ENCODE measurements around the gene ATP1B2. TPM values are rescaled to one million over a fixed set of nuclear protein-coding genes. Genes with fewer than 3 reads are reported as not detected.
A peak's percentile ranks its signal among the peaks of the same experiment; 100 is the strongest.
"Not testable (repeated sequence)": the region's sequence is repeated elsewhere in the genome, so short reads cannot be mapped to it uniquely, and the experiment has no call there.

The ATP1B2 gene, protein sequence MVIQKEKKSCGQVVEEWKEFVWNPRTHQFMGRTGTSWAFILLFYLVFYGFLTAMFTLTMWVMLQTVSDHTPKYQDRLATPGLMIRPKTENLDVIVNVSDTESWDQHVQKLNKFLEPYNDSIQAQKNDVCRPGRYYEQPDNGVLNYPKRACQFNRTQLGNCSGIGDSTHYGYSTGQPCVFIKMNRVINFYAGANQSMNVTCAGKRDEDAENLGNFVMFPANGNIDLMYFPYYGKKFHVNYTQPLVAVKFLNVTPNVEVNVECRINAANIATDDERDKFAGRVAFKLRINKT
- 0.92 TPM for total RNA-seq

DNA sequence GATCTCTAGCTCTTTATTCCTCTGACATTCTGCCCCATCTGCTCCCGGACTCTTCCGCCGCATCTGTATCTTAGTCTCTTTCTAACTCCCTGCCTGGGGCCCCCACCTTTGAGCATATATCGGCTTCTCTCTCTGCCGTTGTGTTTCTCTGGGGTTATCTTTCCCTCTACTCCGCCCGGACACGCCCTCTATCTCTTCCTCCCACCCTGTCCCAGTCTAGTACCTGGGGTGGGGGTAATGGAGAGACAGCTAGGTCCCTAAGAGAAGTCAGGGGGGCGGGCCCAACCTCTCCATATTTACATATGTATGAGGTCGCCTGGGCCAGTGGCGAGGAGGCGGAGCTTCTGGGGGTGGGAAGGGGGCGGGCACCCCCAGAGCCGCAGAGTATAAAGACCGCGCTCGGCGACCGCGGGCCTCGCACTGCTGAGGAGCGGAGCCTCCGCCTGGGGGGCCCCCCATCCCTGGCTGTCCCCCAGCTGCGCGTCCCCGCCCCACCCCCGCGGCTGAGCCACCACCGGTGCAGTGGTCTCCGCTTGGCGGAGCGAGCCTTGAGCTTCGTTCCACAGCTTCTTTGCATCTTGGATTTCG, at the start of gene ATP1B2:
ATP1B2 (plus strand) TSS at position 418 of the 588 bp plus-strand sequence. CDS start 593 bp downstream, outside the sequence.
- DNase-seq, result peak; percentile 87

DNA sequence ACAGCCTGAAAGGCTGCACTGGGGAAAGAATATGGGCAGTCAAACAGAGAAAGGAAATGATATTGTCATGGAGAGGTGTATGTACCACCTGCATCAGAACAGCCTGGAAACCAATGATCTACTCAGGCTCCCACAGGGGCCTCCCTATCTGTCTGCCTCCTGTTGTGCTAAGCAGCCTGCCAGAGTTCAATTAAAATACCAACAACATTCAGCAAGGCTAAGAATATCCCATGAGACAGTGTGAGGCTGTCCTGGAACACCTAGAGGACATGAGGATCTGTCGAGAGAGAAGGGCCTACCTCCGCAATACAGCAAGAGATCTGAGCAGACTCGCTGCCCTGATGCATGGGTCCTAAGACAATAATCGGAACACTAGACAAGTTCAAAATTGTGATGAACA, 44.4 kb upstream of the ATP1B2 start:
- no peak for DNase-seq

DNA sequence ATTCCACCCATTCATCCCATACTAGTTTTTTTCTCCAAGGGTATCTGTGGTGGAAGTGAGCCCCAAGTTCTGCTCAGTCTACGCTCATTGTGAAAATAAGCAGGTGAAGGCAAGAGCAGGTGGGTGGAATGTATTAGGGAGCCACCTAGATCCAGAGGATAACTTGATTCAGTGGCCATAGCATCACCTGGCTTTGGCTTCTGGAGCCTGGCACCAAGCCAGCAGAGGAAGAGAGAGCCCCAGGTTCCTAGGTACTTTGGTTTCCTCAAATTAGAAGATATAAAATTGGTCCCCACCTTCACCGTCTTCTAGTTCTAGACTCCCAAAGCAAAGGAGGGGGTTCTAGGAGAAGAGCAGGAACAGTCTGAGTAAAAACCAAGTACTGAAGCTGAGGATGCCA, 40.1 kb upstream of the ATP1B2 start:
- no peak for DNase-seq

DNA sequence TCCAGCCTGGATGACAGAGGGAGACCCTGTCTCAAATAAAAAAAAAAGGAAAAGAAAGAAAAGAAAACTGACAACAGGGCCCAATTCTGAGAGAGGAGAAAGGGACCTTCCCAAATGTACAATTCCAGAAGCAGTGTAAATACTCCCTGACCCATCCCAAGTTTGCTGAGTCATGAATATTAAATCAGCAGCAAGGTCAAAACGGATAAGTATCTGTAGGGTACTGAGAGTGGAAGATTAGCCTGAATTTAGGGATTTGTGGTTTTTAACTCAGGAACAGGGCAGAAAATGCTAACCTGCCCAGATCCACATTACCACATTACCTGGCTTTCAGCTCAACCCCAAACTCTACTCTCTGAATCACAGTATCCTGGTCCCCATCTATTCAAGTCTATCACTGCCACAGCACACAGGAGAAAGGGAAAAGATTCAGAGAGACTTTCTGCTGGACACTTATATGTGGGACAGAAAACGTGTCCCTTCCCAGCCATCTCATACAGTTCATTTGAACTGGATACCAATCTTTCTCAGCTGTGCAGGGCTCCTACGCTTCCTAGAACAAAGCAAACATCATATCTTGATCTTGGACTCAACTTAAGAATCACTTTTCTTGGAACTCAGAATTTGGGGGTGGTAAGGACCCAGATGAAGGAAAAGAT, 39.0 kb upstream of the ATP1B2 start:
- DNase-seq, result no peak

DNA sequence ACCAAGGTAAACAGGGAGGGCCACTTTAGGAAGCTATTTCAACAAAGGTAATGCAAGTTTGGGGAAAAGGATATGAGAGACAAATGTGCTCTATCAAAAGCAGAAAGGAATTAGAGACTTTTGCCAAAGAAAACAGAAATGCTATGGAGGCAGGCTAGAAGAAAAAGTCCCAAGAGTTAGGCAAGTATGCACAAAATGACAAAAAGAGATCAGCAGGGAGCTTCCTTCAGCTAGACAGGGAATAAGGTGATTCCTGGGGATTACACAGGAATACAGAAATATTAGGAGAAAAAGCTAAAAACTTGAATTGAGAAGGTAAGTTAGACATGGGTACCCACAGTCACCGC, 38.5 kb upstream of the ATP1B2 start:
- no peak for DNase-seq

DNA sequence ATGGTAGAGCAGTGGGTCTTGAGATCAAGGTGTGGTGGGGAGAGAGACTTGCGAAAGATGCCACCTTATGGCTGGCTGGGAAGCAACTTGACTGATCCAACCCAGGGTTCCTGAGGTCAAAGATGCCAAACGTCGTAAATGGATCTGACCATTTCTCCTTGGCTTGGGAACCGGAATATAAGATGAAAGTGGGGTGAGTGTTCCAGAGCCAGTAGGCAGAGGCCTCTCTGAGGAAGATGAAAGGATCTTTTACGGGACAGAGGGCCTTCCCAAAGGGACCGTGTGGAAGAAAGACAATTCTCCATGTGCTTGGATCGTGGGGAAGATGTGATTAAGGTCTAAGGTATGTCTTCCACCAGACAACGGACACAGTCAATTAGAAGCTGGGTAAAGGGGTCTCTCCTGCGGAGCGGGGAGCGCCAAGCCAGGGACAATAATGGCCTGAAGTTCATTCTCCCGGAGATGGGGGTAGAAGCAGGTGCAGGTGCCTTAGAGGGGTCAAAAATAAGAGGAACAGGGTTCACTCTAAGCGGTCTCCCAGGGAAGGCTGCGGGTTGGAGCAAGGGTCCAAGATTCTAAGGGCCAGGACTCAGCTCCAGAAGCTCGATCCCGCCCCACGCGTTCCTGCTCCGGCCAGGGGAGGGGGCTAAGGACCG, 36.8 kb upstream of the ATP1B2 start:
- DNase-seq, result no peak

DNA sequence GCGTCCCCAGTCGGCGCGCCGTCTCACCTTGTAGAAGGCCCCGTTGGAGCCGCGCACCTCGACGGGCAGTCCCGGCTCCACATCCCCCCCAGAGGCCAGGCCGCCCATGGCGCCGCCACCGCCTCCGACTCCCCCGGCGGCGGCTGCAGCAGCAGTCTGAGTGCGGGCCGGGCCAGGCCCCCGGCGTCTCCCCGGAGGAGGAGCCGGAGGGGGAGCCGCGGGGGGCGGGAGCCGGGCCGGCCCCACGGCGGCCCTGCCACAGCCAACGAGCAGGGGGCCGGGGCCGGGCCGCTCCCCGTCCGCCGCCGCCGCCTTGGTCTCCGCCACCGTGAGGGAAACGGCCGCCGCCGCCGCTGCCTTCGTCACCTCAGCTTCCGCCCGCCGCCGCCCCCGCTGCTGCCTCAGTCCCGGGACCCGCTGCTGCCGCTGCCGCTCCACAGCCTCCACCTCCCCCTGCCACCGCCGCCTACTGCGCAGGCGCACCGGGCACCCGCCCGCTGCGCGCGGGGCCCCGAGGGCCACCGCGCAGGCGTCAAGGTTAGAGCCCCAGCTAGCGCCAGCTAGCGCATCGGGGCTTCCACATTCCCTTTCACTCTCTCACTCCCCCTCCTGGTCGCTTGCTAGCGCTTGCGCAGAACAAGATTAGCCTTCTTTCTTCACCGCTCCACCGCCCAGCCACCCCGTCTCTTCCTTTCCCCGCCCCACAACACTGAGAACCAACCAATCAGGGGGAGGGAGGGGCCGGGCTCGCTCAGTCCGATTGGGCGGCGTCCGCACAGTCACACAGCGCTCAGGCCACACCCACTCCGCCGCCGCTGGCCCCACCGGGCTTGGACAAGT, 36.1 kb upstream of the ATP1B2 start, which contains the start of gene FXR2:
FXR2 (minus strand) TSS at position 473 of the 840 bp plus-strand sequence; CDS start at position 108, 365 bp downstream.
- DNase-seq, result peak; percentile 100

DNA sequence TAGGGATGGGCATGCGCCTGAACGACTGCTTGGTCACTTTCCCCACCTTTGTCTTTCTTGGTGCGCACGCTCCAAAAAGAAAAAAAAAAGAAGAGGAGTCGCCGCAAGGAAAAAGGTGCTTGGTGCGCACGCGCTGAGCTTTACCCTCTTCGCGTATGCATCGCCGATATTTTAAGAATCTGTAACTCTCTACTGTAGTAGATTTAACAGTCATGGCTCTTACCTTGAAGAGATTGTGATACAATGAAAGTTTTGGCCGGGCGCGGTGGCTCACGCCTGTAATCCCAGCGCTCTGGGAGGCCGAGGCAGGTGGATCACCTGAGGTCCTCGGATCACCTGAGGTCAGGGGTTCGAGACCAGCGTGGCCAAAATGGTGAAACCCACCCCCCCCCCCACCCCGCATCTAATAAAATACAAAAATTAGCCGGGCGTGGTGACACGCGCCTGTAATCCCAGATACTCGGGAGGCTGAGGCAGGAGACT, 35.4 kb upstream of the ATP1B2 start:
- no peak for DNase-seq

DNA sequence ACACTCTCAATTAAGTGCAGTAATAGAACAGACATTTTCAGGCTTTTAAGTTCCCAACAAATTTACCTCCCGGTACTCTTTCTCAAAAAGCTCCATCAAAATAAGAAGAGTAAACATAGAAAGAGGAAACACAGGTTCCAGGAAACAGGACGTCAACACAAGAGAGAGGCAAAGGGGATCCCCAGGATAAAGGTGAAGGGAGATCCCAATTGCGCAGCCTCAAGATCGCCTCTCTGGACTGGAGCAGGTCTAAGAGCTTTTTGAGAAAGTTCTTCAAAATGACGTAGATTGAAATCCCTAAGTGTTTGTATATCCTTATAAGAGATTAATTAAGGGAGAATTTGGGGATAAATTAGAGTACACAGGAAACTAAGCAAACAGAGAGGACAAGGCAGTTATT, 32.1 kb upstream of the ATP1B2 start:
- no peak for DNase-seq

DNA sequence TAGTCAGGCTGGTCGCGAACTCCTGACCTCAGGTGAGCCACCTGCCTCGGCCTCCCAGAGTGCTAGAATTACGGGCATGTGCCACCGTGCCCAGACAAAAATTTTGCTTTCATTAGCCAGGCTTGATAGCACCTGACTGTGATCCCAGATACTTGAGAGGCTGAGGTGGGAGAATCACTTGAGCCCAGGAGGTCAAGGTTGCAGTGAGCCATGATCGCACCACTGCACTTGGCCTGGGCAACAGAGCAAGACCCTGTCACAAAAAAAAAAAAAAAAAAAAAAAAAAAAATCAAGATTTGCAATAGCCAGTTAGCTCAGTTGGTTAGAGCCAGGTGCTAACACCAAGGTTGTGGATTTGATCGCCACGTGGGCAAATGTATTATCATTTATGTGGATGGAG, 29.9 kb upstream of the ATP1B2 start:
- no peak for DNase-seq

DNA sequence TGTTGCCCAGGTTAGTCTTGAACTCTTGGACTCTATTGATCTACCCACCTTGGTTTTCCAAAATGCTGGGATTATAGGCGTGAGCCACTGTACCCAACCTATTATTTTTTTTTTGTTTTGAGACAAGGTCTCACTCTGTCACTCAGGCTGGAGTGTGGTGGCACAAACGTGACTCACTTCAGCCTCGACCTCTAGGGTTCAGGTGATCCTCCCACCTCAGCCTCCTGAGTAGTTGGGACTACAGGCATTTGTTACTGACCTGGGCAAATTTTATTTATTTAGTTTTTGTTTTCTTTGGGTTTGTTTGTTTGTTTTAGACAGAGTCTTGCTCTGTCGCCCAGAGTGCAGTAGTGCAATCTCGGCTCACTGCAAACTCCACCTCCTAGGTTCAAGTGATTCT, 27.1 kb upstream of the ATP1B2 start:
- DNase-seq, result no peak

DNA sequence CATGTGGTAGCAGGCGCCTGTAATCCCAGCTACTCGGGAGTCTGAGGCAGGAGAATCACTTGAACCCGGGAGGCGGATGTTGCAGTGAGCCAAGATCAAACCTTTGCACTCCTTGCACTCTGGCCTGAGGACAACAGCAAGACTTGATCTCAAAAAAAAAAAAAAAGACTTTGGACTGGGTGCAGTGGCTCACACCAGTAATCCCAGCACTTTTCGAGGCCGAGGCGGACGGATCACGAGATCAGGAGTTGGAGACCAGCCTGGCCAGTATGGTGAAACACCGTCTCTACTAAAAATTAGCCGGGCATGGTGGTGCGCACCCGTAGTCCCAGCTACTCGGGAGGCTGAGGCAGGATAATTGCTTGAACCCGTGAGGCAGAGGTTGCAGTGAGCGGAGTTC, 25.0 kb upstream of the ATP1B2 start:
- not testable (repeated sequence) for DNase-seq

DNA sequence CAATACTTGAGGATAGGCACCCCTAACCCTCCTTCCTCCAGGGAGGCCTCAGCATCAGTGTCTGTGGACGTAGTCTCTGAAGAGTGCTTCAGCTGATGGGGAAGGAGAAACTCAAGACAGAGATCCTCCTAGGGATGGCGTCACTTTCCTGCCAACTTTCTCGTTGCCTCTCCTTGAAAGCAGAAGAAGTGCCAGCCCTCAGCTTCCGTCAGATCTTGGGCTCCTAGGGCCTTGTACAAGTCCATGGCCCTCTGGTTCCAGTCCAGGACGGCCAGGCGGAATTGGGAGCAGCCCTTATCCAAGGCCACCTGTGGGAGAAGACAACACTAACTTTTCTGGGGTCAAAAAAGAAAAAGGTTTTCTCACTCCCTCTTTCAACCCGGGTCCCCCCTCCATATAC, 24.4 kb upstream of the ATP1B2 start:
- no peak for DNase-seq

DNA sequence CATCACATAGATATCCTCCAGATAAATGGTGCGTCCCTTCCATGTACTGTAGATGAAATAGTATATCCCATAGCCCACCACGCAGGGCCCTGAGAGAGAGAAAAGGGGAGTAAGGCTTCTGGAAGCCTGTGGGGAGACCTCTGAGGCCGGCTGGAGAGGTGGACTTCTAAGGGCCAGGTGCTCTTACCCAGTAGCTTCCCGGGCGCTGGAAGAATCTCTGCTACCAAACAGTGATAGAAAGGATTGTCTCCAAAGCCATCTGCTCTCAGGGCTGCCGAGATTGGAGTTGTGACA, 23.8 kb upstream of the ATP1B2 start:
- no peak for DNase-seq

DNA sequence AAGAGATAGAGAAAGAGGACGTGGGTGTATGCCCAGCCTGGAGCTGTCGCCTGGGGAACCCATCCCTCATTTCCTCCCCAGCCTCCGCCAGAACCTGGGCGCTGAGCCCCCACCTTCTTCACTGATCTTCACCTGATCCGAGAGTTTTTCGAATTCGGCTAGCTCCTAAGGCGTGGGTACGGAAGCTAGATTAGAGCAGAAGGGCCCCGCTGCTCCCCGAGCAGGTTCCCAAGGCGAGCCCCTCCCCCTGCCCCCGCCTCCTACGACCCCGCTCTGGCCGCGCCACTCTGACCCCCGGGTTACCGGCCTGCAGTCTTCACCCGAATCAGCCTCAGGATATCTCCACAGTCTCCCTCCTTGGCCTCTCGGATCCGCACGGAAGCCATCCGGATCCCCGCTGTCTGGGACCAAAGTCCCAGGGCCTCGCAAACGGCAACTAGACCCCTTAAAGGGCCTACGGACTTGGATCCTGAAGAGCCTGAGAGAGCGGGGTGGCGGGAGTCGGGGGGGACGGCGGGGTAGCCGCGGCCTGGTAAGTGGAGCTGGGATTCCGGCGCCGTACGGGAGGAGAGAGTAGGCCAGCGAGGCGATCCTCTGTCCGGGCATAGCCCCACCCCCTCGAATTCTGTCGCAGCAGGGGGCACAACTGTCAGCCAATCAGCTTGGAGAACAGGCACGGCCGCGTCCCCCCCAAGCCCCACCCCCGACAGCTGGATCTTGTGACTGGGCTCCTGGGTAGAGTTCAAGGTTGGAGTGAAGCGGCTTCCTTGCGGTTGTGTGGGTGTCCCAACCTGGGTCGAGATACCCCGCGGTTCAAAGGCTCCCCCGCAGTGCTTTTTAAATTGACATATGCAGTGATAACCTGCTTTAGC, 23.2 kb upstream of the ATP1B2 start, which contains the start of gene SAT2:
SAT2 (minus strand) TSS at position 572 of the 872 bp plus-strand sequence; CDS start at position 386, 186 bp downstream.
- DNase-seq, result peak; percentile 98

DNA sequence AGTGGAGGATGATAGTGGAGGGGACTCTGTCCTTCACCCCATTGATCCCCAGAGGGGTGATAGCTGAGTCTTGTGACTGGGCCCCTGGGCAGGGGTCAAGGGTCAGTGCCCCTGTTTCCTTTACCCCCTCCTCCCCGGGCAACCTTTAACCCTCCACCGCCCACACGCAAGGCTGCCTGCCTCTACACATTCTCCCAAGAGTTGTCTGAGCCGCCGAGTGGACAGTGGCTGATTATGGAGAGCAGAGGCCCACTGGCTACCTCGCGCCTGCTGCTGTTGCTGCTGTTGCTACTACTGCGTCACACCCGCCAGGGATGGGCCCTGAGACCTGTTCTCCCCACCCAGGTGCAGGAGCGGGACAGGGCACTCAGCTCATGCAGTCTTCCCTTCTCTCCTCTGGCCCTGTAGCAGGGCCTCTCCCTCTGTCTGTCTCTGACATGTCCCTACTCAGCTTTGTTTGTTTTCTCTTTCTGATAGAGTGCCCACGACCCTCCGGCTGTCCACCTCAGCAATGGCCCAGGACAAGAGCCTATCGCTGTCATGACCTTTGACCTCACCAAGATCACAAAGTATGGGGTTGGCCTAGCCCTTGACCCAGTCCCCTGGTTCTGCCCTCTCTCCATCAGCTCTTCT, 20.7 kb upstream of the ATP1B2 start, which contains the start of gene SHBG:
SHBG (plus strand) TSS at position 197 of the 633 bp plus-strand sequence; CDS start at position 235, 38 bp downstream.
- no peak for DNase-seq

DNA sequence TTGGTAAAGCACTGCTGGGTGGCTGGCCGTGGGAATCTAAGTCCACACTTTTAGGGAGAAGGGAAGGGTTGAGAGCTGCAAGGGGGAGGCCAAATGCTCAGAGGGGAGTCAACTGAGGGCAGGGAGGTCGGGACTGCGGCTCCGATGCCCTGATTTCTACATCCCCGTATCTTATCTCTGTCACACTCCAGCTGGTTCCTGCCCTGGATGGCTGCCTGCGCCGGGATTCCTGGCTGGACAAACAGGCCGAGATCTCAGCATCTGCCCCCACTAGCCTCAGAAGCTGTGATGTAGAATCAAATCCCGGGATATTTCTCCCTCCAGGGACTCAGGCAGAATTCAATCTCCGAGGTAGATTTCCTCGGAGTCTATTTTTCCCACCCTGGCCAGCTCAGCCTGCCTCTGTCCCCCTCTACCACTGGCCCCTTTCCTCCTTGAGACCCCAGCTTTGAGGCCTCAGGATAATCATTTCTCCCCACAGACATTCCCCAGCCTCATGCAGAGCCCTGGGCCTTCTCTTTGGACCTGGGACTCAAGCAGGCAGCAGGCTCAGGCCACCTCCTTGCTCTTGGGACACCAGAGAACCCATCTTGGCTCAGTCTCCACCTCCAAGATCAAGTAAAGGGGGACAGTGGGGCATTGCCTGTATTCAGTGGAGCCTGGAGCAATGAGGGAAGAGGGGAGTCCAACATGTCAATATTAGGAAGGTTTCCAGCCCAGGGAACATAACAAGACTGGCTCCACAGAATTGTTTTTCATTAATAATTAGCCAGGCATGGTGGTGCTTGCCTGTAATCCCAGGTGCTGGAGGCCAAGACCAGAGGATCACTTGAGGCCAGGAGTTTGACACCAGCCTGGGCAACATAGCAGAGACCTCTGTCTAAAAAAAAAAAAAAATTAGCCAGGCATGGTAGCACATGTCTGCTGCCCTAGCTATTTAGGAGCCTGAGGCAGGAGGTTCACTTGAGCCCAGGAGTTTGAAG, 19.0 kb upstream of the ATP1B2 start:
- DNase-seq, result no peak

DNA sequence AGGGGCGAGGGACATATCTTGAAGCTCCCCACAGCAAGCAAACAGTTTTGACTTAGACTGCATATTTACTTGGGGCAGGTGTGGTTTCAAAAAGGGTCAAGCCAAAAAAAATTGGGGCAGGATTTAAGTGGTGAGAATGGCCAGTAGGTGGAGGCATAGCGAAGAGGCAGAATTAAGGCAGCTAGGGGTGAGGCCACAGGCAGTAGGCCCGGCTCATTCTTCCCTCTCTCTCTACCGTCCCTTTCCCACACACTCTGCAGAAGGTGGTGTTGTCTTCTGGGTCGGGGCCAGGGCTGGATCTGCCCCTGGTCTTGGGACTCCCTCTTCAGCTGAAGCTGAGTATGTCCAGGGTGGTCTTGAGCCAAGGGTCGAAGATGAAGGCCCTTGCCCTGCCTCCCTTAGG, 18.2 kb upstream of the ATP1B2 start:
- DNase-seq, result peak; percentile 26

DNA sequence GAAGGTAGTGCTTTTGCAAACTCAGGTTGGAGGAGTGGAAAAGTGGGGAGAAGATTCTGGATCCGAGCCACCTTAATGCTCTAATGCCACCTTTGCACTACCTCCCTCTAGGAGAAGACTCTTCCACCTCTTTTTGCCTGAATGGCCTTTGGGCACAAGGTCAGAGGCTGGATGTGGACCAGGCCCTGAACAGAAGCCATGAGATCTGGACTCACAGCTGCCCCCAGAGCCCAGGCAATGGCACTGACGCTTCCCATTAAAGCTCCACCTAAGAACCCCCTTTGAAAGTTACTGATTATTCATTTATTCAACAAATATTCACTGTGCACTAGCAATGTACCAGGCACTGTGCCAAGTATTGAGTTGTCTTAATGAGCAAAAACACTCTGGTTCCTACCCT, 17.6 kb upstream of the ATP1B2 start:
- DNase-seq, result no peak
